SU-DHL-6 (cell line): ENCODE results near the gene CDK10.

ENCODE experiments used
- CTCF ChIP-seq: fragments of 200-600 bp; sonication (generic); IDR thresholded peaks from one replicate; pipeline ENCODE4 v1.5.1; 2017; ENCODE audit warnings: antibody characterized with exemption, mild to moderate bottlenecking, low read length, moderate library complexity; ENCODE audit not compliant: insufficient read depth, poor library complexity, severe bottlenecking
- EZH2phosphoT487 ChIP-seq: fragments of 200-600 bp; sonication (generic), shearing (Covaris generic); conservative IDR thresholded peaks from 2 replicates; pipeline ENCODE4 v1.6.1; 2018; ENCODE audit warnings: mild to moderate bottlenecking, antibody characterized with exemption, low read length, moderate library complexity, mixed read lengths

- TF ChIP-seq CTCF = no peak
- no peak for TF ChIP-seq EZH2phosphoT487
Measured at GRCh38 chr16:89723279-89724250, 37.1 kb downstream of the CDK10 start.
